HG03060 (cell line): ENCODE data around the gene TPI1.

Source experiments
- ATAC-seq: cut with Tn5 transposase; IDR thresholded peaks from one replicate; pipeline ENCODE4 v1.9.1; 2021; ENCODE audit warnings: low read depth, moderate number of reproducible peaks; ENCODE audit not compliant: unreplicated experiment

Gene TPI1

GRCh38 chr12:6827982-6828780 lies 39.1 kb upstream of the TPI1 start, which contains the start of gene P3H3:
P3H3 (plus strand) TSS chr12:6828407; CDS start chr12:6828441, 34 bp downstream.
- ATAC-seq: no peak

- no peak for ATAC-seq
These were observed 38.4 kb upstream of the TPI1 start for GRCh38 chr12:6828781-6829535.

GRCh38 chr12:6829536-6830220 lies 37.7 kb upstream of the TPI1 start:
- no peak for ATAC-seq

GRCh38 chr12:6830286-6830890 lies 36.9 kb upstream of the TPI1 start:
- no peak for ATAC-seq

GRCh38 chr12:6830999-6831398 lies 36.3 kb upstream of the TPI1 start:
- ATAC-seq: no peak

GRCh38 chr12:6831450-6831995 lies 35.8 kb upstream of the TPI1 start:
- no peak for ATAC-seq

GRCh38 chr12:6832125-6832524 lies 35.2 kb upstream of the TPI1 start:
- ATAC-seq: no peak

GRCh38 chr12:6833189-6833890 lies 34.0 kb upstream of the TPI1 start:
- no peak for ATAC-seq

GRCh38 chr12:6834254-6834653 lies 33.1 kb upstream of the TPI1 start:
- ATAC-seq: no peak

GRCh38 chr12:6834873-6835272 lies 32.5 kb upstream of the TPI1 start:
- no peak for ATAC-seq

GRCh38 chr12:6836851-6837250 lies 30.5 kb upstream of the TPI1 start:
- ATAC-seq: no peak

- no peak for ATAC-seq
These were observed 29.8 kb upstream of the TPI1 start for GRCh38 chr12:6837370-6838060.

GRCh38 chr12:6838854-6839253 lies 28.5 kb upstream of the TPI1 start:
- no peak for ATAC-seq

GRCh38 chr12:6839482-6840201 lies 27.7 kb upstream of the TPI1 start:
- no peak for ATAC-seq

- ATAC-seq: no peak
These were observed 27.0 kb upstream of the TPI1 start for GRCh38 chr12:6840330-6840729.

- no peak for ATAC-seq
These were observed 26.4 kb upstream of the TPI1 start, which contains the start of gene GNB3 for GRCh38 chr12:6840761-6841515. GNB3 (plus strand) TSS chr12:6840925; CDS start chr12:6841288, 363 bp downstream.

GRCh38 chr12:6842075-6842474 lies 25.3 kb upstream of the TPI1 start:
- no peak for ATAC-seq
